Chondrocyte (in vitro differentiated cells): ENCODE results near the gene SLC26A8. TPM values are rescaled to one million over a fixed set of nuclear protein-coding genes. Genes with fewer than 3 reads are reported as not detected.

Experiments
- DNase-seq: peaks from one replicate; pipeline ENCODE4 v3.0.0; 2021; ENCODE audit warnings: mixed read lengths, low spot score
- H3K27ac Mint-ChIP-seq: one replicate; pipeline ENCODE4 v1.8.0; 2021; ENCODE audit warnings: mild to moderate bottlenecking, moderate library complexity, mixed read lengths; ENCODE audit not compliant: unreplicated experiment
- H3K27me3 Mint-ChIP-seq: 2 replicates; pipeline ENCODE4 v1.8.0; 2021; ENCODE audit warnings: low read depth, mixed read lengths
- H3K36me3 Mint-ChIP-seq: 2 replicates; pipeline ENCODE4 v1.8.0; 2021; ENCODE audit warnings: low read depth, mixed read lengths
- H3K4me1 Mint-ChIP-seq: 2 replicates; pipeline ENCODE4 v1.8.0; 2021; ENCODE audit warnings: low read depth, mild to moderate bottlenecking, mixed read lengths
- H3K4me3 Mint-ChIP-seq: one replicate; pipeline ENCODE4 v1.8.0; 2021; ENCODE audit warnings: mild to moderate bottlenecking, moderate library complexity, mixed read lengths; ENCODE audit not compliant: unreplicated experiment
- H3K9me3 Mint-ChIP-seq: 2 replicates; pipeline ENCODE4 v1.8.0; 2021; ENCODE audit warnings: low read depth, mixed read lengths
- total RNA-seq: library from RNA; stranded (reverse); gene quantifications from 3 replicates; pipeline ENCODE4 v1.2.1, GENCODE V29; 2021
- TF ChIP-seq, protein P1 (sequence below): fragments of 200-600 bp; sonication (generic); IDR thresholded peaks from 2 replicates; pipeline ENCODE4 v1.5.0; 2021; ENCODE audit warnings: antibody characterized with exemption, mild to moderate bottlenecking, moderate library complexity

Gene SLC26A8
- total RNA-seq, 1 donor from 2014 or later: 0.15 TPM

DNA sequence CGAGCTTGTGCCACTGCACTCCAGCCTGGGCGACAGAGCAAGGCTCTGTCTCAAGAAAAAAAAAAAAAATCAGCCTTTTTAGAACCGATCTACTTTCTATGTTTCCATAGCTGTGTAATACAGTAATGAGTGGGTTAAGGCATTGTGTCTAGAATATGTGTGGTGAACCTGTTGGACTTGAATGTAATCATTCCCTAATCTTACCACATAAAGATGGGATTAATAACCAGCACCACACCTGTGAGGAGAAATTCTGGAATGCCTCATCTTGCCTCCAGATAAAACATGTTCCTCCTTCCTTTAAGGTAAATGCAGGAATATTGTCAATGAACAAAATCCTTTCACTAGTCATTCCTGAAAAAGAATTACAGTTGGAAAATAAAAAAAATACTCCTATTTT, 46.8 kb upstream of the SLC26A8 start:
- TF ChIP-seq, protein P1, sequence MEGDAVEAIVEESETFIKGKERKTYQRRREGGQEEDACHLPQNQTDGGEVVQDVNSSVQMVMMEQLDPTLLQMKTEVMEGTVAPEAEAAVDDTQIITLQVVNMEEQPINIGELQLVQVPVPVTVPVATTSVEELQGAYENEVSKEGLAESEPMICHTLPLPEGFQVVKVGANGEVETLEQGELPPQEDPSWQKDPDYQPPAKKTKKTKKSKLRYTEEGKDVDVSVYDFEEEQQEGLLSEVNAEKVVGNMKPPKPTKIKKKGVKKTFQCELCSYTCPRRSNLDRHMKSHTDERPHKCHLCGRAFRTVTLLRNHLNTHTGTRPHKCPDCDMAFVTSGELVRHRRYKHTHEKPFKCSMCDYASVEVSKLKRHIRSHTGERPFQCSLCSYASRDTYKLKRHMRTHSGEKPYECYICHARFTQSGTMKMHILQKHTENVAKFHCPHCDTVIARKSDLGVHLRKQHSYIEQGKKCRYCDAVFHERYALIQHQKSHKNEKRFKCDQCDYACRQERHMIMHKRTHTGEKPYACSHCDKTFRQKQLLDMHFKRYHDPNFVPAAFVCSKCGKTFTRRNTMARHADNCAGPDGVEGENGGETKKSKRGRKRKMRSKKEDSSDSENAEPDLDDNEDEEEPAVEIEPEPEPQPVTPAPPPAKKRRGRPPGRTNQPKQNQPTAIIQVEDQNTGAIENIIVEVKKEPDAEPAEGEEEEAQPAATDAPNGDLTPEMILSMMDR: no peak

DNA sequence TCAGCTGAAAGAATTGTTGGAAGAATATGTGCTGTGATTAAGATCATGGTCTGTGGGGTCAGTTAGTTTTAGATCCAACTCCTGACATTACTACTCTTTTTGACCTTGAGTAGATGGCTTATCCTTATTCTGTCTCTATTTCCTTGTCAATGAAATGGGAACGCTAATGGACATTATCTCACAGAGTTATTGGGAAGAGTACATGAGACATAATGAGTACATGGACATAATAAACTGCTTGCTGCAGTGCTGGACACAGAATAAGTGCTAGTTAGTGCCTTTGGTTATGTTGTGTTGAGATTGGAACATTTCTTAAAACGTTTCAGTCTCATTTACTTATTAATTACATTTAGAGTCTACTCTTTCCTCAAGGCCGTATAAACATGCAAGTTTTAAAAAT, 45.8 kb upstream of the SLC26A8 start:
- Mint-ChIP-seq H3K9me3 (no peaks in the 10 kb centered on the region), H3K36me3 (peaks cover 2% of the 10 kb centered on the region), H3K27ac (no peak overlapping the region), H3K4me1 (peaks cover 29% of the 10 kb centered on the region), H3K27me3 (no peaks in the 10 kb centered on the region), H3K4me3 (no peak overlapping the region)
- TF ChIP-seq, protein P1: no peak
- DNase-seq: no peak

More for the DNA sequence above, 46.8 kb upstream of the SLC26A8 start:
- Mint-ChIP-seq H3K4me3 (no peak overlapping the region), H3K9me3 (no peaks in the 10 kb centered on the region), H3K36me3 (peaks cover 4% of the 10 kb centered on the region), H3K27ac (no peak overlapping the region), H3K4me1 (peaks cover 18% of the 10 kb centered on the region), H3K27me3 (no peaks in the 10 kb centered on the region)
- no peak for DNase-seq

DNA sequence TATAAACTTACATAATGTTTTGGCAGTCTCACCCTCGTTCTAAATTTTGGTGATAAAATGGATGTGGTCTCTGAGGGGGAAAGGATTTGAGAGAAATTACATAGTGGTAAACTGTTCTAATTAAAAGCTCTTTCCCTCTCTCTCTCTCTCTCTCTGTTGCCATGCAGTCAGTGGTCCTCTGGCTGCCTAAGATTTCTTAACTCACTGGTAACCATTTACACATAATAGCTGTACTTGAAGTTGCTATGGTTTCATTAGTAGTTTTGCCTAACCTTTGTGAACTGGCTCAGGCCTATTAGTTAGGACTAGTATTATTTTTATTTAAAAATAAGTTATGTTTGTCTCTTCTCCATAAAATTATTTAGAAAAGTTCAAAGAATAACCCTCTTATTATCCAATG, 45.1 kb upstream of the SLC26A8 start:
- Mint-ChIP-seq H3K27me3 (no peaks in the 10 kb centered on the region), H3K9me3 (no peaks in the 10 kb centered on the region), H3K4me1 (peaks cover 35% of the 10 kb centered on the region), H3K27ac (no peak overlapping the region), H3K4me3 (no peak overlapping the region), H3K36me3 (no peaks in the 10 kb centered on the region)
- TF ChIP-seq, protein P1: no peak
- DNase-seq: no peak

- DNase-seq: no peak
- no peaks in the 10 kb centered on the region for H3K27me3 Mint-ChIP-seq
- no peaks in the 10 kb centered on the region for H3K36me3 Mint-ChIP-seq
- H3K27ac Mint-ChIP-seq: no peak overlapping the region
- H3K4me1 Mint-ChIP-seq: peaks cover 40% of the 10 kb centered on the region
- TF ChIP-seq, protein P1: no peak
- no peaks in the 10 kb centered on the region for H3K9me3 Mint-ChIP-seq
- no peak overlapping the region for H3K4me3 Mint-ChIP-seq
Measured at GRCh38 chr6:36068586-36068985, 44.1 kb upstream of the SLC26A8 start.

GRCh38 chr6:36068012-36068392, 43.6 kb upstream of the SLC26A8 start:
- Mint-ChIP-seq H3K4me1 (peaks cover 40% of the 10 kb centered on the region), H3K27ac (peak overlapping the region; percentile 10), H3K36me3 (no peaks in the 10 kb centered on the region), H3K4me3 (no peak overlapping the region), H3K27me3 (no peaks in the 10 kb centered on the region), H3K9me3 (no peaks in the 10 kb centered on the region)
- TF ChIP-seq, protein P1: no peak
- no peak for DNase-seq
